NCI-H82 (cell line): ENCODE results near the gene FAM13A.
"Not testable (repeated sequence)": the region's sequence is repeated elsewhere in the genome, so short reads cannot be mapped to it uniquely, and the experiment has no call there.

Experiments used
- DNase-seq: peaks from one replicate; lab custom pipeline; 2025; lab: John Stamatoyannopoulos, UW

Gene FAM13A

GRCh38 chr4:88958080-88958479 is 98.9 kb downstream of the FAM13A start:
- no peak for DNase-seq

- no peak for DNase-seq
Observed at GRCh38 chr4:88957570-88957969, 99.4 kb downstream of the FAM13A start.

- no peak for DNase-seq
Observed at GRCh38 chr4:88955580-88956380, 101.2 kb downstream of the FAM13A start.

- DNase-seq, result no peak
Observed at GRCh38 chr4:88953400-88953799, 103.6 kb downstream of the FAM13A start.

GRCh38 chr4:88952081-88952480 is 104.9 kb downstream of the FAM13A start:
- no peak for DNase-seq

GRCh38 chr4:88949605-88950004 is 107.4 kb downstream of the FAM13A start:
- no peak for DNase-seq

- no peak for DNase-seq
Observed at GRCh38 chr4:88940506-88940905, 116.5 kb downstream of the FAM13A start.

GRCh38 chr4:88939697-88940096 is 117.3 kb downstream of the FAM13A start:
- no peak for DNase-seq

- no peak for DNase-seq
Observed at GRCh38 chr4:88938138-88938537, 118.8 kb downstream of the FAM13A start.

- DNase-seq, result no peak
Observed at GRCh38 chr4:88937081-88937480, 119.9 kb downstream of the FAM13A start.

- no peak for DNase-seq
Observed at GRCh38 chr4:88933414-88934160, 123.4 kb downstream of the FAM13A start.

GRCh38 chr4:88928852-88929251 is 128.1 kb downstream of the FAM13A start:
- DNase-seq, result no peak

- no peak for DNase-seq
Observed at GRCh38 chr4:88927420-88927819, 129.6 kb downstream of the FAM13A start.

GRCh38 chr4:88919056-88919455 is 137.9 kb downstream of the FAM13A start:
- no peak for DNase-seq

- DNase-seq, result not testable (repeated sequence)
Observed at GRCh38 chr4:88913181-88913580, 143.8 kb downstream of the FAM13A start.

GRCh38 chr4:88911246-88912212 is 145.5 kb downstream of the FAM13A start:
- no peak for DNase-seq

GRCh38 chr4:88910101-88910500 is 146.9 kb downstream of the FAM13A start:
- DNase-seq, result no peak

GRCh38 chr4:88908521-88908920 is 148.5 kb downstream of the FAM13A start:
- no peak for DNase-seq

GRCh38 chr4:88908003-88908402 is 149.0 kb downstream of the FAM13A start:
- DNase-seq, result no peak

- no peak for DNase-seq
Observed at GRCh38 chr4:88907478-88907877, 149.5 kb downstream of the FAM13A start.

GRCh38 chr4:88904240-88904639 is 152.7 kb downstream of the FAM13A start:
- not testable (repeated sequence) for DNase-seq

GRCh38 chr4:88900432-88900831 is 156.6 kb downstream of the FAM13A start:
- no peak for DNase-seq
